Trophoblast cell (in vitro differentiated cells and primary cell): ENCODE results near the gene HOXC6.
A peak's percentile ranks its signal among the peaks of the same experiment; 100 is the strongest.

ENCODE experiments used
- DNase-seq, 2 donors: peaks; one replicate each; pipeline ENCODE4 v3.0.0-alpha.2; 2016
- H2AFZ ChIP-seq: 2 replicates; pipeline ENCODE4 v1.6.1; 2013; ENCODE audit warnings: low read length, moderate library complexity, mild to moderate bottlenecking; ENCODE audit not compliant: insufficient read depth, poor library complexity
- H2AK5ac ChIP-seq: 2 replicates; pipeline ENCODE4 v1.6.1; 2013; ENCODE audit warnings: mild to moderate bottlenecking, low read length
- H2BK120ac ChIP-seq: 2 replicates; pipeline ENCODE4 v1.6.1; 2013; ENCODE audit warnings: low read length, mild to moderate bottlenecking, moderate library complexity; ENCODE audit not compliant: insufficient read depth, poor library complexity
- H2BK12ac ChIP-seq: 2 replicates; pipeline ENCODE4 v1.6.1; 2013; ENCODE audit warnings: mild to moderate bottlenecking, low read length, moderate library complexity
- H2BK5ac ChIP-seq: 2 replicates; pipeline ENCODE4 v1.6.1; 2013; ENCODE audit warnings: low read length, low read depth, moderate library complexity, mild to moderate bottlenecking; ENCODE audit not compliant: poor library complexity
- H3K14ac ChIP-seq: 2 replicates; pipeline ENCODE4 v1.6.1; 2013; ENCODE audit warnings: mild to moderate bottlenecking, low read length
- H3K18ac ChIP-seq: 2 replicates; pipeline ENCODE4 v1.6.1; 2013; ENCODE audit warnings: mild to moderate bottlenecking, low read length
- H3K23ac ChIP-seq: 2 replicates; pipeline ENCODE4 v1.6.1; 2013; ENCODE audit warnings: low read length
- H3K27ac ChIP-seq: 2 replicates; pipeline ENCODE4 v1.5.1; 2013; ENCODE audit warnings: low read depth, mild to moderate bottlenecking, inconsistent platforms, low read length, moderate library complexity
- H3K27me3 ChIP-seq: 2 replicates; pipeline ENCODE4 v1.6.1; 2013; ENCODE audit warnings: inconsistent platforms, mild to moderate bottlenecking, low read length, moderate library complexity; ENCODE audit not compliant: insufficient read depth
- H3K36me3 ChIP-seq, 2 experiments: 1 replicate in 1 of 2; 2 replicates in 1 of 2; pipeline ENCODE4 v1.6.1; 2013; ENCODE audit warnings: low read length in 2 of 2, mild to moderate bottlenecking in 2 of 2, moderate library complexity in 1 of 2; ENCODE audit not compliant: insufficient read depth in 2 of 2, control insufficient read depth in 1 of 2
- H3K4ac ChIP-seq: 2 replicates; pipeline ENCODE4 v1.6.1; 2013; ENCODE audit warnings: low read depth, mild to moderate bottlenecking, low read length, moderate library complexity
- H3K4me1 ChIP-seq, 2 experiments: 1 replicate in 1 of 2; 2 replicates in 1 of 2; pipeline ENCODE4 v1.6.1; 2013; ENCODE audit warnings: low read length in 2 of 2, mild to moderate bottlenecking in 2 of 2, moderate library complexity in 1 of 2; ENCODE audit not compliant: insufficient read depth in 2 of 2, control insufficient read depth in 1 of 2
- H3K4me2 ChIP-seq: 2 replicates; pipeline ENCODE4 v1.6.1; 2013; ENCODE audit warnings: inconsistent platforms, mild to moderate bottlenecking, low read length, moderate library complexity
- H3K4me3 ChIP-seq: 2 replicates; pipeline ENCODE4 v1.5.1; 2013; ENCODE audit warnings: mild to moderate bottlenecking, low read depth, low read length, inconsistent platforms
- H3K79me1 ChIP-seq: one replicate; pipeline ENCODE4 v1.6.1; 2013; ENCODE audit warnings: low read length
- H3K79me2 ChIP-seq: 2 replicates; pipeline ENCODE4 v1.6.1; 2013; ENCODE audit warnings: low read length, mild to moderate bottlenecking; ENCODE audit not compliant: control insufficient read depth, insufficient read depth, poor library complexity
- H3K9ac ChIP-seq: 2 replicates; pipeline ENCODE4 v1.6.1; 2013; ENCODE audit warnings: mild to moderate bottlenecking, low read length
- H3K9me3 ChIP-seq: 2 replicates; pipeline ENCODE4 v1.6.1; 2013; ENCODE audit warnings: low read depth, mild to moderate bottlenecking, control low read depth, inconsistent platforms, low read length; ENCODE audit not compliant: insufficient read depth
- H4K12ac ChIP-seq: 2 replicates; pipeline ENCODE4 v1.6.1; 2013; ENCODE audit warnings: low read depth, mild to moderate bottlenecking, low read length, moderate library complexity
- H4K8ac ChIP-seq: 2 replicates; pipeline ENCODE4 v1.6.1; 2013; ENCODE audit warnings: low read depth, mild to moderate bottlenecking, low read length, moderate library complexity
- H4K91ac ChIP-seq: one replicate; pipeline ENCODE4 v1.6.1; 2013; ENCODE audit warnings: low read depth, mild to moderate bottlenecking, low read length, moderate library complexity
- WGBS: extraction: QIAGEN DNeasy Blood & Tissue Kit; methylation state at CpG from one replicate; pipeline ENCODE4 v1.1.7; 2013; ENCODE audit warnings: missing lambda C conversion rate; ENCODE audit not compliant: insufficient read length, insufficient coverage; ENCODE audit errors: extremely low coverage; 5-methylcytosine and 5-hydroxymethylcytosine counted together

Gene HOXC6

GRCh38 chr12:54021432-54022013, 6.7 kb upstream of the HOXC6 start:
- no CpG with 5 or more reads among the region's 16 CpGs for WGBS
- H3K23ac ChIP-seq, result no peak overlapping the region
- peak; percentile 29 to 66 for DNase-seq
- H3K27me3 ChIP-seq, result peaks cover 87% of the 10 kb centered on the region
- no peak overlapping the region for H2BK12ac ChIP-seq
- H3K36me3 ChIP-seq, result no peaks in the 10 kb centered on the region
- no peak overlapping the region for H3K9ac ChIP-seq
- H4K8ac ChIP-seq, result no peak overlapping the region
- H2AFZ ChIP-seq, result no peak overlapping the region
- H3K4me2 ChIP-seq, result no peak overlapping the region
- H3K79me2 ChIP-seq, result no peaks in the 10 kb centered on the region
- H2BK5ac ChIP-seq, result no peak overlapping the region
- no peak overlapping the region for H2BK120ac ChIP-seq
- H2AK5ac ChIP-seq, result no peak overlapping the region
- no peak overlapping the region for H3K4ac ChIP-seq
- no peak overlapping the region for H3K14ac ChIP-seq
- no peak overlapping the region for H3K18ac ChIP-seq
- peaks cover 5% of the 10 kb centered on the region for H3K9me3 ChIP-seq
- no peak overlapping the region for H4K91ac ChIP-seq
- no peaks in the 10 kb centered on the region for H3K79me1 ChIP-seq
- H3K4me1 ChIP-seq, result peaks cover 4 to 7% of the 10 kb centered on the region in 2 experiments
- H4K12ac ChIP-seq, result no peak overlapping the region
- H3K4me3 ChIP-seq, result no peak overlapping the region
- no peak overlapping the region for H3K27ac ChIP-seq

DNA sequence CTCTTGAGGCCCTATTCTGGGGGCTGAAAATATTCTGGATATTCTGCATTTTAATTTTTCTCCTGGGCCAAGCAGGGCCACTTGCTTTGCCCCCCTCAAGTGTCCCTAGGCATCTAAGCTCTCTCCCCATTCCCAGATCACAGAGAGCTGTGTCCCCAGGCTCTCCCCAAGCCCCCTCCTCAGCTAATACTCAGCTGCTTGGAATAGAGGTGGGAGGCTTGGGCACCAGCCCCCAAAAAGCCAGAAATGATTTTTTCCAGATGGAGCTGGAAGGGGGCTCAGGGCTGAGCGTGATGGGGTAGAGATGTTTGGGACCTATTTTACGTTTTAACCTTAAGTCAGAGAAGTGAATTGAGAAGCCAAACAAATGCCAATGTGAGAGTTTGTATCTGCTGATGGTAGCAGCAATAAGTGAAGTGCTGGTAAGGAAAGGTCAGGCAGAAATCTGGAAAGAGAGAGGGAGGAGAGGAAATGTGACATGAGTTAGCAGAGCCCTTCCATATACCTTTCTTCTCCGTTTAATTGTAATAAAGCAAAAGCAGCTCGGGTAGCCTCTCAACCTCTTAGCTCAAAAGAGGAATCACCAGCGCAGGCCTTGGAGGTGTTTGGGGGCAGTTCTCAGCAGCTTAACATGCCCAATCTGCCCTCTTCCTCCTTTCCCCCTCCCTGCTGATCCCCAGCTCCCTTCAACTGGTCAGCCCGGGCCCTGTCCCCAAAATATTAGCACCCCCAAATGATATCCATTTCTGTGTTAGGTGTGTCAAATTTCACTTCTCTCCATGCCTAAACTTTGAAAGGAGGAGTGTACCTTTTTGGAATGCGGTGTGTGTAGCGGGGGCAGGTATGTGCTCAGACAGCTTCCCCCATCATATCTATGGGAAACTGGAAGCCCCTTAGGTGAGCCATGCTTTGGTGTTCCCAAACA, 5.0 kb upstream of the HOXC6 start:
- H3K27ac ChIP-seq, result no peak overlapping the region
- peaks cover 1 to 4% of the 10 kb centered on the region in 2 experiments for H3K4me1 ChIP-seq
- no peak overlapping the region for H2BK5ac ChIP-seq
- H4K91ac ChIP-seq, result no peak overlapping the region
- WGBS, result no CpG with 5 or more reads among the region's 8 CpGs
- H2AK5ac ChIP-seq, result no peak overlapping the region
- DNase-seq, result peak in 1 of 2 donors; percentile 38
- peaks cover under 1% of the 10 kb centered on the region for H3K9me3 ChIP-seq
- H3K4me3 ChIP-seq, result no peak overlapping the region
- H3K27me3 ChIP-seq, result peaks cover 86% of the 10 kb centered on the region
- no peaks in the 10 kb centered on the region for H3K79me1 ChIP-seq
- no peak overlapping the region for H2BK12ac ChIP-seq
- H3K36me3 ChIP-seq, result no peaks in the 10 kb centered on the region
- H3K4me2 ChIP-seq, result no peak overlapping the region
- H3K9ac ChIP-seq, result no peak overlapping the region
- no peak overlapping the region for H3K23ac ChIP-seq
- H3K18ac ChIP-seq, result no peak overlapping the region
- H3K4ac ChIP-seq, result no peak overlapping the region
- H4K8ac ChIP-seq, result no peak overlapping the region
- no peak overlapping the region for H2AFZ ChIP-seq
- H2BK120ac ChIP-seq, result no peak overlapping the region
- H3K14ac ChIP-seq, result no peak overlapping the region
- no peaks in the 10 kb centered on the region for H3K79me2 ChIP-seq
- H4K12ac ChIP-seq, result no peak overlapping the region

DNA sequence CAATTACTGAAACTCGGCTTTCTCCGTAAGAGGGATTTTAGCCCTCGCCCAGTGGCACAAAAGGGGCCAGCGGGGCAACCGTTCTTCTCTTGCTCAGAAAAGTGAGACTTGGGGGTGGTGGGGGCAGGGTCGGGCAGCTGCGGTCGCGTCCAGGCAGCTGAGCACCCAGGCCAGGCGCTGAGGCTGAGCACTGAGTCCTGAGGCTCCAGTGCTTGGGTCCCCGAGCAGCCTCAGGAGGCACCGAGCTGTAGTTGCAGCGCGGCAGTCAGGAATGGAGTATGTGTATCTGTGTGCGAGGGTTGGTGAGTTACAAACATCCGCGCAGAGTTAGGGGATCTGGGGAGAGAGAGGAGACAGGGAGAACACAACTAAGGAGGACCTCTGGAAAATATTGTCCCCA, 4.1 kb upstream of the HOXC6 start:
- Histone ChIP-seq H3K9ac (no peak overlapping the region), H3K79me2 (no peaks in the 10 kb centered on the region), H3K27ac (no peak overlapping the region), H3K4me1 (peaks cover 0 to 2% of the 10 kb centered on the region in 2 experiments), H3K23ac (no peak overlapping the region), H3K27me3 (peaks cover 88% of the 10 kb centered on the region), H2AFZ (no peak overlapping the region), H2BK120ac (no peak overlapping the region), H3K18ac (no peak overlapping the region), H3K79me1 (no peaks in the 10 kb centered on the region), H3K4me2 (no peak overlapping the region), H3K4ac (no peak overlapping the region), H4K12ac (no peak overlapping the region), H3K14ac (no peak overlapping the region), H2BK12ac (no peak overlapping the region), H3K36me3 (no peaks in the 10 kb centered on the region), H4K91ac (no peak overlapping the region), H4K8ac (no peak overlapping the region), H2AK5ac (no peak overlapping the region), H3K9me3 (peaks cover 4% of the 10 kb centered on the region), H3K4me3 (no peak overlapping the region), H2BK5ac (no peak overlapping the region)
- DNase-seq, result no peak
- WGBS, result no CpG with 5 or more reads among the region's 17 CpGs

GRCh38 chr12:54024581-54025305, 3.5 kb upstream of the HOXC6 start:
- Histone ChIP-seq H3K4me2 (no peak overlapping the region), H4K8ac (no peak overlapping the region), H3K18ac (no peak overlapping the region), H4K91ac (no peak overlapping the region), H2BK5ac (no peak overlapping the region), H2BK12ac (no peak overlapping the region), H2BK120ac (no peak overlapping the region), H2AK5ac (no peak overlapping the region), H3K4me1 (peaks cover 0 to 2% of the 10 kb centered on the region in 2 experiments), H3K79me1 (no peaks in the 10 kb centered on the region), H3K4ac (no peak overlapping the region), H3K4me3 (no peak overlapping the region), H3K27ac (no peak overlapping the region), H3K27me3 (peaks cover 87% of the 10 kb centered on the region), H3K23ac (no peak overlapping the region), H2AFZ (no peak overlapping the region), H3K79me2 (no peaks in the 10 kb centered on the region), H3K9ac (no peak overlapping the region), H3K9me3 (peaks cover 4% of the 10 kb centered on the region), H4K12ac (no peak overlapping the region), H3K36me3 (no peaks in the 10 kb centered on the region), H3K14ac (no peak overlapping the region)
- WGBS, result no CpG with 5 or more reads among the region's 5 CpGs
- DNase-seq, result no peak
